SK-N-SH treated with all-trans-retinoic acid at 6 μM for 48 hours (cell line): ENCODE data around the gene TAOK1.

Source experiments
- ARNTL ChIP-seq: fragments of 450-650 bp; formaldehyde crosslinking; IDR thresholded peaks from 2 replicates; pipeline ENCODE4 v1.5.0; 2020; ENCODE audit warnings: low read depth, mild to moderate bottlenecking, moderate library complexity, borderline replicate concordance
- ISL1 ChIP-seq: fragments of 250-450 bp; sonication (Bioruptor Pico); IDR thresholded peaks from 2 replicates; pipeline ENCODE4 v2.1.2; 2022; ENCODE audit warnings: mild to moderate bottlenecking, moderate library complexity
- OSR1 ChIP-seq: fragments of 250-450 bp; sonication (Bioruptor Pico); IDR thresholded peaks from 2 replicates; pipeline ENCODE4 v1.8.0; 2022; ENCODE audit warnings: moderate library complexity, mild to moderate bottlenecking, inconsistent platforms
- TOX ChIP-seq: fragments of 250-450 bp; sonication (Bioruptor Pico); IDR thresholded peaks from 2 replicates; pipeline ENCODE4 v1.8.0; 2021; ENCODE audit warnings: mild to moderate bottlenecking, moderate library complexity, borderline replicate concordance
- ZC3H10 ChIP-seq: fragments of 250-450 bp; sonication (Bioruptor Pico); IDR thresholded peaks from 2 replicates; pipeline ENCODE4 v1.5.1; 2021; ENCODE audit warnings: mild to moderate bottlenecking, moderate library complexity
- ZNF70 ChIP-seq: fragments of 450-650 bp; formaldehyde crosslinking; IDR thresholded peaks from 2 replicates; pipeline ENCODE4 v1.5.0; 2020; ENCODE audit warnings: mild to moderate bottlenecking, moderate library complexity
- TF ChIP-seq, protein P1 (sequence below): fragments of 250-450 bp; sonication (Bioruptor Pico); IDR thresholded peaks from 2 replicates; pipeline ENCODE4 v1.8.0; 2021; ENCODE audit warnings: low read depth, mild to moderate bottlenecking, moderate library complexity, borderline replicate concordance
- TF ChIP-seq, protein P2 (sequence below): fragments of 250-450 bp; sonication (Bioruptor Pico); IDR thresholded peaks from 2 replicates; pipeline ENCODE4 v1.5.1; 2021; ENCODE audit warnings: mild to moderate bottlenecking, moderate library complexity
- TF ChIP-seq, protein P3 (sequence below): fragments of 250-450 bp; sonication (Bioruptor Pico); IDR thresholded peaks from 2 replicates; pipeline ENCODE4 v1.8.0; 2020; ENCODE audit warnings: mild to moderate bottlenecking, moderate library complexity, borderline replicate concordance

DNA sequence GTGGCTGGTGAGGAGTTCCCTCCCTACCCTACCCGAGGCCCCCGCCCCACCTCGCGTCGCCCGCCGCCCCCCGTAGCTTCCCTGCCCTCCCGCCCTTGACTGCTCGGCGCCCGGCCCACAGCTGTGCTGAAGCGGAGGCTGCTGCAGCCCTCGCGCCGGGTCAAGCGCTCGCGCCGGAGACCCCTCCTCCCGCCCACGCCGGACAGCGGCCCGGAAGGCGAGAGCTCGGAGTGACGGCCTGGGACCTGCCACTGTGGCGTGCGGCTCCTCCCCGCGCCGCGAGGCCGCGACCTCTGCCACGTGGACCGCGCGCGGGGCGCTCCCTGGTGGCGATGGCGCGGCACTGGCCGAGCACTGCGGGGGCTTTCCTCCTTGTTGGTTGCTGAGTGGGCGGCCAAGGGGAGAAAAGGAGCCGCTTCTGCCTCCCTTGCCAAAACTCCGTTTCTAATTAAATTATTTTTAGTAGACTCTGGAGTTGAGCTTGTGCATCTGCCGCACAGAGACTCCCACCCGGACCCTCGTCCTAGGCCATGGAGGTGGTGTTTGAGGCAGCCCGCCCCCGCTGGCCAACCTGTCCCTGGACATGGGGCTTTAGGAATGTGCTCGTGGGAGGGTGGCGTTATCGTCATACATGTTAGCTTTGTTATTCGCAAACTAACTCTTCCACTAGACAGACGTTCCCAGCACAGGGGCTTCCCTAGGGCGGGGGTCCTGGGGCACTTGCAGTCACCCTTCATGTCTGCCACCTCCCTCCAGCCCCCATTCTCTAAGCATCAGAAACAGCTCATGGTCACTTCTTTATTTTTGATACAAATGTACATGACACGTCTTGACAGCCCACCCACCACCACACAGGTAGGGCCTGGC is 182.8 kb downstream of the TAOK1 start:
- TF ChIP-seq, protein P1, sequence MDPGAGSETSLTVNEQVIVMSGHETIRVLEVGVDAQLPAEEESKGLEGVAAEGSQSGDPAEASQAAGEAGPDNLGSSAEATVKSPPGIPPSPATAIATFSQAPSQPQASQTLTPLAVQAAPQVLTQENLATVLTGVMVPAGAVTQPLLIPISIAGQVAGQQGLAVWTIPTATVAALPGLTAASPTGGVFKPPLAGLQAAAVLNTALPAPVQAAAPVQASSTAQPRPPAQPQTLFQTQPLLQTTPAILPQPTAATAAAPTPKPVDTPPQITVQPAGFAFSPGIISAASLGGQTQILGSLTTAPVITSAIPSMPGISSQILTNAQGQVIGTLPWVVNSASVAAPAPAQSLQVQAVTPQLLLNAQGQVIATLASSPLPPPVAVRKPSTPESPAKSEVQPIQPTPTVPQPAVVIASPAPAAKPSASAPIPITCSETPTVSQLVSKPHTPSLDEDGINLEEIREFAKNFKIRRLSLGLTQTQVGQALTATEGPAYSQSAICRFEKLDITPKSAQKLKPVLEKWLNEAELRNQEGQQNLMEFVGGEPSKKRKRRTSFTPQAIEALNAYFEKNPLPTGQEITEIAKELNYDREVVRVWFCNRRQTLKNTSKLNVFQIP (CRISPR knock-in tag): no peak
- TF ChIP-seq ZNF70 (CRISPR knock-in tag) (no peak), TOX (CRISPR knock-in tag) (no peak), ARNTL (CRISPR knock-in tag) (no peak), ZC3H10 (CRISPR knock-in tag) (no peak), OSR1 (CRISPR knock-in tag) (no peak), ISL1 (CRISPR knock-in tag) (no peak)
- TF ChIP-seq, protein P2, sequence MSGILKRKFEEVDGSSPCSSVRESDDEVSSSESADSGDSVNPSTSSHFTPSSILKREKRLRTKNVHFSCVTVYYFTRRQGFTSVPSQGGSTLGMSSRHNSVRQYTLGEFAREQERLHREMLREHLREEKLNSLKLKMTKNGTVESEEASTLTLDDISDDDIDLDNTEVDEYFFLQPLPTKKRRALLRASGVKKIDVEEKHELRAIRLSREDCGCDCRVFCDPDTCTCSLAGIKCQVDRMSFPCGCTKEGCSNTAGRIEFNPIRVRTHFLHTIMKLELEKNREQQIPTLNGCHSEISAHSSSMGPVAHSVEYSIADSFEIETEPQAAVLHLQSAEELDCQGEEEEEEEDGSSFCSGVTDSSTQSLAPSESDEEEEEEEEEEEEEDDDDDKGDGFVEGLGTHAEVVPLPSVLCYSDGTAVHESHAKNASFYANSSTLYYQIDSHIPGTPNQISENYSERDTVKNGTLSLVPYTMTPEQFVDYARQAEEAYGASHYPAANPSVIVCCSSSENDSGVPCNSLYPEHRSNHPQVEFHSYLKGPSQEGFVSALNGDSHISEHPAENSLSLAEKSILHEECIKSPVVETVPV (CRISPR knock-in tag): no peak
- TF ChIP-seq, protein P3, sequence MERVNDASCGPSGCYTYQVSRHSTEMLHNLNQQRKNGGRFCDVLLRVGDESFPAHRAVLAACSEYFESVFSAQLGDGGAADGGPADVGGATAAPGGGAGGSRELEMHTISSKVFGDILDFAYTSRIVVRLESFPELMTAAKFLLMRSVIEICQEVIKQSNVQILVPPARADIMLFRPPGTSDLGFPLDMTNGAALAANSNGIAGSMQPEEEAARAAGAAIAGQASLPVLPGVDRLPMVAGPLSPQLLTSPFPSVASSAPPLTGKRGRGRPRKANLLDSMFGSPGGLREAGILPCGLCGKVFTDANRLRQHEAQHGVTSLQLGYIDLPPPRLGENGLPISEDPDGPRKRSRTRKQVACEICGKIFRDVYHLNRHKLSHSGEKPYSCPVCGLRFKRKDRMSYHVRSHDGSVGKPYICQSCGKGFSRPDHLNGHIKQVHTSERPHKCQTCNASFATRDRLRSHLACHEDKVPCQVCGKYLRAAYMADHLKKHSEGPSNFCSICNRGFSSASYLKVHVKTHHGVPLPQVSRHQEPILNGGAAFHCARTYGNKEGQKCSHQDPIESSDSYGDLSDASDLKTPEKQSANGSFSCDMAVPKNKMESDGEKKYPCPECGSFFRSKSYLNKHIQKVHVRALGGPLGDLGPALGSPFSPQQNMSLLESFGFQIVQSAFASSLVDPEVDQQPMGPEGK: no peak
